ENCODE data around the gene HS6ST1.

Gene HS6ST1

DNA sequence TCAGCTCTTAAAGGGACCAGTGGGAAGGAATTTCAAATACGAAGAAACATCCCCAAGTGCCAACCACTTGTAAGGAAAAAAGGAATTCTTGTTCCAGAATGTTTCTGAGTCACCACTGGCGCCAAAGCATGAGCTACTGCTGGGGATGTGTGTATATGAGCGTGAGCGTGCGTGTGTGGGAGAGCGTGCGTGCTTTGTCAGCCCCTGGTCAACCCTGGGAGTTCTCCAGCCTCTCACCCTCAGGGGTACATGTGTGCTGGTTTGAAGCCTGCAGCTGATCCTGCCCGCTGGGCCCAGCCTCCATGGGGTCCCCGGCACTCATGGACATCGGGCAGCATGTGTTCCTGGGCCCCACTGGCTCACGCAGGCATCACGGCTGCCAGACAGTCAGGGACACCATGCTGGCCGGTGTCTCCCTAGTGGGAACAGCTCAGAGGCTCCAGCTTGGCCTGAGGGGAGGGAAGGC lies 17.1 kb downstream of the HS6ST1 start:
- no peak for DNase-seq (ENCODE audit: low read depth)
- H3K4me3 ChIP-seq (ENCODE audit: low read depth, low read length) = no peak overlapping the region
- TF ChIP-seq, protein P1, sequence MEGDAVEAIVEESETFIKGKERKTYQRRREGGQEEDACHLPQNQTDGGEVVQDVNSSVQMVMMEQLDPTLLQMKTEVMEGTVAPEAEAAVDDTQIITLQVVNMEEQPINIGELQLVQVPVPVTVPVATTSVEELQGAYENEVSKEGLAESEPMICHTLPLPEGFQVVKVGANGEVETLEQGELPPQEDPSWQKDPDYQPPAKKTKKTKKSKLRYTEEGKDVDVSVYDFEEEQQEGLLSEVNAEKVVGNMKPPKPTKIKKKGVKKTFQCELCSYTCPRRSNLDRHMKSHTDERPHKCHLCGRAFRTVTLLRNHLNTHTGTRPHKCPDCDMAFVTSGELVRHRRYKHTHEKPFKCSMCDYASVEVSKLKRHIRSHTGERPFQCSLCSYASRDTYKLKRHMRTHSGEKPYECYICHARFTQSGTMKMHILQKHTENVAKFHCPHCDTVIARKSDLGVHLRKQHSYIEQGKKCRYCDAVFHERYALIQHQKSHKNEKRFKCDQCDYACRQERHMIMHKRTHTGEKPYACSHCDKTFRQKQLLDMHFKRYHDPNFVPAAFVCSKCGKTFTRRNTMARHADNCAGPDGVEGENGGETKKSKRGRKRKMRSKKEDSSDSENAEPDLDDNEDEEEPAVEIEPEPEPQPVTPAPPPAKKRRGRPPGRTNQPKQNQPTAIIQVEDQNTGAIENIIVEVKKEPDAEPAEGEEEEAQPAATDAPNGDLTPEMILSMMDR (IDR thresholded peaks at IDR 0.05; ENCODE audit: insufficient read depth, low read depth, low read length, missing control alignments) = no peak

DNA sequence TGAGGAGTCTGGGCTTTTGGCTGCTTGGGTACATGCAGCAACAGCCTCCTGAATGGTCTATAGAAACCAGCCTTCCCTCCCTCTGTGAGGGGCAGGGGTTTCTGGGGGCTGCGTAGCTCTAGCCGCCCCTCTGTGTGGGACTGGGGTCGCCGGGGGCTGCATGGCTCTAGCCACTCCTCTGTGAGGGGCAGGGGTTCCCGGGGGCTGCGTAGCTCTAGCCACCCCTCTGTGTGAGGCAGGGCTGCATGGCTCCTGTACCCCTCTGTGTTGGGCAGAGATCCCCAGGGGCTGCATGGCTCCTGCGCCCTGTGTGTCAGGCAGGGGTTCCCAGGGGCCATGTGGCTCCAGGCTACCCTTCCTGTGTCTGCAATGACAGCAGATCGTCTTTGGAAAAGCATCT lies 17.6 kb downstream of the HS6ST1 start:
- DNase-seq (ENCODE audit: low read depth) = no peak
- no peak overlapping the region for H3K4me3 ChIP-seq (ENCODE audit: low read depth, low read length)
- TF ChIP-seq, protein P1 (IDR thresholded peaks at IDR 0.05; ENCODE audit: insufficient read depth, low read depth, low read length, missing control alignments) = no peak

DNA sequence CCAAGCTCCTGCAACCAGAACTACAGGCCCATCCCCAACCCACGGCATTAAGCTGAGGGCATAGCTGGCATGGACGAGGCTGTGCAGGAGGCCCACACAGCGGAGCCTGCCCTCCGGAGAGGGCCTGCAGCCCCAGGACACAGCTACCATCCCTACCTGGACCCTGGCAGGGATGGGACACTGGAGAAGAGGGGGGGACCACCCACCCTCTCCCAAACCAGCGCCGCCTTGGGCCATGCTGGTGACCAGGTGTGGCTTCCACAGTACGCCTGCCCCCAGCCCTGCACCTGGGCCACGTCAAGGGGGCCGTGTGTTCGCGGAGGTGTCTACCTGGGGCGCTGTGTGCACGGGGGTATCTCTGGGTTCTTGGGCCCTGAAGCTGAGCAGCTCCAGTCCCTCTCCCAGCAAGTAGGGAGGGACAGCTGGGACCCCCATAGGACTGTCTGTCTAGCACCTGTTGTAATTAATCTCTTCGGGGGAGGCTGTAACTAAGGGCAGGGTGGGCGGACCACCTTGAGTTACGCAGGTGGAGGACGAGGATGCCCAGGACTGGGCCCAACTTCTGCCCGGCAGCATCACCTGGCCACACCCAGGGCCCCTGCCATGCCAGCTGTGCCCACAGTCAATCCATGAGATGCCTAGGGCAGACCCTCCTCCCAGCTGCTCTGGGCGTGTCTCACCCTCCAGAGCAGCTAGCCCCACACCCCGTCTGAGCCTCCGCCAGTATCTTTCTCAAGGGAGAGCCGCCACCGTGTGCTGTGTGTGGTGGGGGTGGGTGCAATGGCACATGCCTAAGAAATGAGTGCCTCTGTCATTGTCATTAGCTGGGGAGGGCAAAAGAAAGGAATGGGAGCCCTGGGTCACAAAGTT lies 18.3 kb downstream of the HS6ST1 start:
- DNase-seq (ENCODE audit: low read depth) = no peak
- TF ChIP-seq, protein P1 (IDR thresholded peaks at IDR 0.05; ENCODE audit: insufficient read depth, low read depth, low read length, missing control alignments) = no peak
- H3K4me3 ChIP-seq (ENCODE audit: low read depth, low read length) = no peak overlapping the region

DNA sequence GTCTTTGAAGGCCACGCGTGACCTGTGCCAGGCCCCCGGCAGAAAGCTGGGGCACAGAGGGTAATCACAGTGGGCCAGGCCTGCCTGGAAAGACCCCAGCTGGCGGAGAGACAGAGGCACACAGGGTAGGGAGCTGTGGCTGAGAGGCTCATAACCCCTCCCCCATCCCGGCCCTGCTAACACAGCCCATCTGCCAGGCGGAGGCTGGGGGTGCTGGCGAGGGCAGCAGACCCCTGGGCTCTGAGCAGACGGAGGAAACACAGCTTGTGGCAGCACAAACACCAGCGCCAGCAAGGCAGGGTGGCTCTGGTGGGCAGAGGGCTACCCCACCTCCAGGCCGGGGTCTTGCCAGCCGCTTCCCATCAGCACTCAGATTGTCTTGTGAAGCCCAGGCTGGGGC lies 19.0 kb downstream of the HS6ST1 start:
- H3K4me3 ChIP-seq (ENCODE audit: low read depth, low read length) = no peak overlapping the region
- TF ChIP-seq, protein P1 (IDR thresholded peaks at IDR 0.05; ENCODE audit: insufficient read depth, low read depth, low read length, missing control alignments) = no peak
- no peak for DNase-seq (ENCODE audit: low read depth)

DNA sequence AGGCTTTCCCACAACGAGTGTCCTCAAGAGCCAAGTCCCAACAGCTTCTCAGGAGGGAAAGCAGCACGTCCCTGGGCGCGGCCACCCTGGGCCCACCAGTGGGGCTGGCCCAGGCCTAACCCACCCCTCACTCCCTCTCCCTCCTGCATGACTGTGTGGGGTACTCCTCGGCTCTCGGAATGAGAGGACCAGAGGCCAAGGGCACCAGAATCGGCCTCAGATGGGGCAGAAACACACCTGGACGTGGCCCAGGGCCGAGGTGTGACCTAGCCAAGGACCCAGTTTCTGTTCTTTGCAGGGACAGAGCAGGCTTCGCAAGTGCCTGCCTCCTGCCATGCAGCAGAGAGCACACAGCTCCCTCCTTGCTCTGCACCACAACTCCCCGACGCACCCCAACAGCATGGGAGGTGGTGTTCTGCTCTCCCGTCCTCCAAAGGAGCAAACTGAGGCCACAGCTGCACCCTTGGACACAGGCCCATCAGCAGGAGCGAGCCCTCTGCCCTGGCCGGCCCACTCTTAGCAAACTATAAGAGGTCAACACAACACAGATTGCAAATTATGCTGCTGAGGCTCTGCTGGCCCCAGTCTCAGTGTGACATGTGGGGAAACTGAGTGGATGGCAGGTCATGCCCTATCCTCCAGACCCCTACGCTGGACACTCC lies 19.7 kb downstream of the HS6ST1 start:
- TF ChIP-seq, protein P1 (IDR thresholded peaks at IDR 0.05; ENCODE audit: insufficient read depth, low read depth, low read length, missing control alignments) = no peak
- DNase-seq (ENCODE audit: low read depth) = no peak
- no peak overlapping the region for H3K4me3 ChIP-seq (ENCODE audit: low read depth, low read length)

DNA sequence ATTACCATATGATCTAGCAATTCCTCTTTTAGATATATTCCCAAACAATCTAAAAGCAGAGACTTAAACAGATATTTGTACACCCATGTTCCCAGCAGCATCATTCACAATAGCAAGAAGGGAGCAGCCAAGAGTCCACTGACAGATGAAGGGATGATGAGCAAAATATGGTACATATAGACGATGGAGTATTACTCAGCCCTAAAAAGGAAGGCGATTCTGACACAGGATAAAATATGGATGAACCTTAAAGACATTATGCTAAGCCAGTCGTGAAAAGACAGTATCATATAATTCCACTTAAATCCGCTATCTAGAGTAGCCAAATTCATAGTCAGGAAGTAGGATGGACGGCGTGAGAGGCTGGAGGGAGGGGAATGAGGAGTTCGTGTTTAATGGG lies 20.4 kb downstream of the HS6ST1 start:
- no peak overlapping the region for H3K4me3 ChIP-seq (ENCODE audit: low read depth, low read length)
- no peak for DNase-seq (ENCODE audit: low read depth)
- TF ChIP-seq, protein P1 (IDR thresholded peaks at IDR 0.05; ENCODE audit: insufficient read depth, low read depth, low read length, missing control alignments) = no peak
